Measurements from ENCODE around the gene GLMP.
A peak's percentile ranks its signal among the peaks of the same experiment; 100 is the strongest.
"Not testable (repeated sequence)": the region's sequence is repeated elsewhere in the genome, so short reads cannot be mapped to it uniquely, and the experiment has no call there.

Gene GLMP

GRCh38 chr1:156295391-156295947, at the start of gene GLMP:
Gene GLMP, minus strand, starts transcription at chr1:156295679. Its CDS starts 34 bp downstream, at chr1:156295645.
- DNase-seq (ENCODE audit: low read depth) = peak; percentile 54

GRCh38 chr1:156344409-156344808, 48.9 kb upstream of the GLMP start:
- no peak for DNase-seq (ENCODE audit: low read depth)

- DNase-seq (ENCODE audit: low read depth) = no peak
Measured at GRCh38 chr1:156342166-156342955, 46.9 kb upstream of the GLMP start.

- peak; percentile 99 for DNase-seq (ENCODE audit: low read depth)
Measured at GRCh38 chr1:156338180-156338976, 42.9 kb upstream of the GLMP start, which contains the start of the genes CCT3 and TSACC. Gene CCT3, minus strand, starts transcription at chr1:156338292. Its CDS starts 108 bp downstream, at chr1:156338184. Gene TSACC, plus strand, starts transcription at chr1:156338526. Its CDS starts 1,232 bp downstream, at chr1:156339758.

- DNase-seq (ENCODE audit: low read depth) = no peak
Measured at GRCh38 chr1:156337888-156338179, 42.4 kb upstream of the GLMP start.

- no peak for DNase-seq (ENCODE audit: low read depth)
Measured at GRCh38 chr1:156337052-156337887, 41.8 kb upstream of the GLMP start.

- DNase-seq (ENCODE audit: low read depth) = no peak
Measured at GRCh38 chr1:156336242-156336641, 40.8 kb upstream of the GLMP start.

GRCh38 chr1:156323179-156323578, 27.7 kb upstream of the GLMP start:
- not testable (repeated sequence) for DNase-seq (ENCODE audit: low read depth)

- no peak for DNase-seq (ENCODE audit: low read depth)
Measured at GRCh38 chr1:156320560-156320959, 25.1 kb upstream of the GLMP start.

- no peak for DNase-seq (ENCODE audit: low read depth)
Measured at GRCh38 chr1:156319664-156320063, 24.2 kb upstream of the GLMP start.

GRCh38 chr1:156316909-156317308, 21.4 kb upstream of the GLMP start:
- DNase-seq (ENCODE audit: low read depth) = no peak

- peak; percentile 7 for DNase-seq (ENCODE audit: low read depth)
Measured at GRCh38 chr1:156310962-156311361, 15.5 kb upstream of the GLMP start.

GRCh38 chr1:156308078-156308477, 12.6 kb upstream of the GLMP start:
- no peak for DNase-seq (ENCODE audit: low read depth)

GRCh38 chr1:156305215-156305614, 9.7 kb upstream of the GLMP start:
- no peak for DNase-seq (ENCODE audit: low read depth)

GRCh38 chr1:156303241-156303640, 7.8 kb upstream of the GLMP start:
- no peak for DNase-seq (ENCODE audit: low read depth)

- DNase-seq (ENCODE audit: low read depth) = no peak
Measured at GRCh38 chr1:156298852-156299357, 3.4 kb upstream of the GLMP start, which contains the start of gene VHLL. Gene VHLL, minus strand, starts transcription at chr1:156299307. Its CDS starts 118 bp downstream, at chr1:156299189.

GRCh38 chr1:156293895-156294294, 1.6 kb downstream of the GLMP start:
- DNase-seq (ENCODE audit: low read depth) = no peak

- no peak for DNase-seq (ENCODE audit: low read depth)
Measured at GRCh38 chr1:156293098-156293434, 2.4 kb downstream of the GLMP start.

GRCh38 chr1:156291226-156292061, 4.0 kb downstream of the GLMP start:
- DNase-seq (ENCODE audit: low read depth) = peak; percentile 78

GRCh38 chr1:156289857-156290256, 5.6 kb downstream of the GLMP start:
- no peak for DNase-seq (ENCODE audit: low read depth)

- no peak for DNase-seq (ENCODE audit: low read depth)
Measured at GRCh38 chr1:156286061-156286460, 9.4 kb downstream of the GLMP start.

All from stromal cell of bone marrow (primary cell).